Stomach smooth muscle (tissue), 2 donors: ENCODE results near the gene PLCD3.

Experiments
- H3K27ac ChIP-seq: one replicate; pipeline ENCODE4 v1.7.0; 2013; ENCODE audit warnings: mild to moderate bottlenecking, low read length, inconsistent platforms
- H3K27me3 ChIP-seq, 2 donors: one replicate each; pipeline ENCODE4 v1.7.0; 2013; ENCODE audit warnings: low read length in 2 of 2; ENCODE audit not compliant: insufficient read depth in 2 of 2, control insufficient read depth in 1 of 2
- H3K36me3 ChIP-seq, 2 donors: one replicate each; pipeline ENCODE4 v1.7.0; 2013; ENCODE audit warnings: low read length in 2 of 2; ENCODE audit not compliant: control insufficient read depth in 2 of 2, insufficient read depth in 2 of 2
- H3K4me1 ChIP-seq: one replicate; pipeline ENCODE4 v1.7.0; 2013; ENCODE audit warnings: low read length; ENCODE audit not compliant: control insufficient read depth, insufficient read depth
- H3K4me3 ChIP-seq, 2 donors: one replicate each; pipeline ENCODE4 v1.7.0; 2013; ENCODE audit warnings: low read length in 2 of 2
- H3K9ac ChIP-seq, 2 donors: one replicate each; pipeline ENCODE4 v1.7.0; 2013; ENCODE audit warnings: low read length in 2 of 2, mild to moderate bottlenecking in 1 of 2
- H3K9me3 ChIP-seq, 2 donors: one replicate each; pipeline ENCODE4 v1.7.0; 2013; ENCODE audit warnings: low read length in 2 of 2; ENCODE audit not compliant: control insufficient read depth in 2 of 2
- donor health status: healthy.
- donor health status: Pancreatic carcinoma.

The PLCD3 gene

DNA sequence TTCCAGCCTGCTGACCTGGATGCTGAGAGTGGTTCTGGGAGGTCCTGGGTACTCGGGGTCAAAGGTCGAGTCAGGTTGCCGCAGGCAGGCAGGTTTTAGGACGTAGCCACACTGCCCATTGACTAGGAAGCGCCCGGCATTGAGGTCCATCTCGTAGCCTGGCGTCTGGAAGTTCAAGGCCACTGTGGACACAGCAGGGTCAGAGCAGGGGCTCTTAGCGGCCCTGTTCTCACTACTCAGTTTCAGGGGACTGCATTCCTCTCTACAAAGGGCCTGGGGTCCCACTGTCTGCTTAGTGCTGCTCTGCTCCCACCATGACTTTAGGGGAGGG, 18.9 kb downstream of the PLCD3 start:
- Histone ChIP-seq H3K9me3 (no peaks in the 10 kb centered on the region), H3K36me3 (peaks cover 1 to 18% of the 10 kb centered on the region in 2 donors), H3K9ac (no peak overlapping the region), H3K27me3 (no peaks in the 10 kb centered on the region), H3K4me1 (peaks cover 26% of the 10 kb centered on the region), H3K27ac (peak overlapping the region; percentile 49), H3K4me3 (no peak overlapping the region)

DNA sequence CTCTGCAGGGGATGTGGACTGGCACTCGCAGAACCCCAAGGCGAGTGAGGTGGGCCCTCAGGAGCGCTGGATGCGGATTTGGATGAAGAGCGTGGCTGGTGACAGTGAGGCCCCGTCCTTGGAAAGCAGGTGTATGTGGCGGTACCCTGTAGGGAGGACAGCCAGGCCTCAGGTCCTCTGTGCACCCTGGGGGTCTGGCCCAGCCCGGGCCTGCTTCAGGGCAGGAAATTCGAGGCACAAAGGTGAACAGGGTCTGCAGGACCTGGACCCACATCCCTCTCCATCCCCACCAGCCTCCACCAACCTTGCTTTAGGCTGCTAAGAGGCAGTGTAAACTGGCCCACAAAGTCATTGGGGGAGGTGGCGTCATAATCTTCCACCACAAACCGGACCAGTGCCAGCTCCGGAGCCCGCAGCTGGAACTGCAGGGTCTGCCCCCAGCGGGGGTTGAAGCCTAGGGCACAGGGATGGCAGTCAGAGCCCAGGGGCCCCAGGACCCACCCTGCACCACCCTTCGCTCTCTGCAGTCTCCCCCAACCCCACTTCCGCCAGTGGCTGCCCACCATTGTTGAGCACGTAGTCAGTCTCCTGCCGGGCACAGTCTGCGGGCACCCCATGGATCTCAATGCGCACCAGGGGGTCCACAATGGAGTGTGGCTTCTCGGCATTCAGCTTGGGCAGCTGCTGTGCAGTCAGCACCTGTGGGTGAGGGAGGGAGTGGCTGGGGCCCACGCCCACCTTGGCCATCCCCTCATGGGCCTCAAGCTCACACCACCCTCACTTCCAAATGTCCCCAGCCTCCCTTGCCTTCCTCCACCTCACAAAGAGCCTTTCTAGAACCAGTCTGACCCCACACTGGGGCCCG, 19.5 kb downstream of the PLCD3 start:
- Histone ChIP-seq H3K9me3 (no peaks in the 10 kb centered on the region), H3K4me1 (peaks cover 30% of the 10 kb centered on the region), H3K27ac (peak overlapping the region; percentile 88), H3K36me3 (peaks cover 4 to 16% of the 10 kb centered on the region in 2 donors), H3K9ac (peak overlapping the region in 1 of 2 donors; percentile 29), H3K4me3 (no peak overlapping the region), H3K27me3 (no peaks in the 10 kb centered on the region)

DNA sequence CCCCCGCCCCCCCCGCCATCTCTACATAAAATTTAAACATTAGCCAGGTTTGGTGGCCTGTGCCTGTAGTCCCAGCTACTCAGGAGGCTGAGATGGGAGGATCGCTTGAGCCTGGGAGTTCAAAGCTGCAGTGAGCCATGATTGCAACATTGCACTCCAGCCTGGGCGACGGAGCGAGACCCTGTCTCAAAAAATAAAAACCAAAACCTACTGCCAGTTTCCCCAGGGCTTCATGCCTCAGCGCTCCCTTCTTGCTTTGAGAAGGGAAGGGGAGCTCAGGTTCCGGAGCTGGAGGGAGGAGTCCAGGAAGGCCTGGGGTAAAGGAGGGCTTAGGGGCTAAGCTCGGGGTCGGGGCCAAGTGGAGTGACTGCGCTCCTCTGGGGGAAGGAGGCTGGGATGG, 20.5 kb downstream of the PLCD3 start:
- peaks cover 39% of the 10 kb centered on the region for H3K4me1 ChIP-seq

DNA sequence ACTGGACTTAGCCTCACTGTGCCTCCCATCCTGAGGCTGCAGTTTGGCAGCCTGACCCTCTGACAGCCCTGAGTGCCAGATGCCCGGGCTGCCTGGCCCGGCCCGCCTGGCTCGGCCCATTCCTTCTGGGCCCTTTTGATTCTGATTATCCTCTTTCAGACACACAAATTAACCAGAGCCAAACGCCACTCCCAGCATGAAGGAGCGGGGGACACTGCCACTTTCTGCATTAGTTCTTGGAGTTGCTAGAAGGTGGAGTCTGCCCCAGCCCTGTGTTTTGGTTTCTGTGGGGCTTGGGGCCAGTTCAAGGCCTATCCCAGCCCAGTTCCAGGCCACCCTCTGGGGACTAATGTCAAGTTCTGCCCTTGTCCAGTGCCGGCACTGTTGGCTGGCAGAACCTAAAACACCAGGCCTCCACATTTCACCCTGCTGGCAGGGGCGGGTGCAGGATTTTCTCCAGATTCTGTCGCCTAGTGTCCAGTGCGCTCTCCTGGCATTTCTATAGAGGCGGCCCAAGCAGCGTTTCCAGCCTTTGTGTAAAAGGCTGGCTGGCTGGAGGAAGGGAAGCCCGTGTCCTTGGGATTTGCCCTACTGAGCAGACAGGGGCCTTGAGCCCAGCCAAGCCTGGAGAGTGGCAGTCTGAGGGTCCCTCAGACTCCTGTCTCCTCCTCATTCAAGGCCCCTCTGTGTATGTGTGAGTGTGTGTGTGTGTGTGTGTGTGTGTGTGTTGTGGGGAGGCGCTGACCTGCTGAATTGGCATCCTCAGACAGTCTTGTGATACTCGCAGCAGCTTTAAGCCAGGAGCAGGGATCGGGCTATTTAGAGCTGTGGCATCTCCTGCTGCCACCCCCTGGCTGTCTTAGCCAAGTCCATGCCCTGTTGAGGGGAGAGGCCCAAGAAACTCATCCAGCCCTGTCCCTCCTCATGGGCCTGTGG, 21.4 kb downstream of the PLCD3 start:
- Histone ChIP-seq H3K9ac (peak overlapping the region; percentile 9 to 36), H3K36me3 (peaks cover 16 to 27% of the 10 kb centered on the region in 2 donors), H3K27me3 (no peaks in the 10 kb centered on the region), H3K27ac (peak overlapping the region; percentile 88), H3K4me3 (peak overlapping the region in 1 of 2 donors; percentile 15), H3K9me3 (no peaks in the 10 kb centered on the region), H3K4me1 (peaks cover 48% of the 10 kb centered on the region)

More for the DNA sequence above, 20.5 kb downstream of the PLCD3 start:
- Histone ChIP-seq H3K36me3 (peaks cover 10 to 18% of the 10 kb centered on the region in 2 donors), H3K9me3 (no peaks in the 10 kb centered on the region), H3K27ac (peak overlapping the region; percentile 88), H3K4me3 (no peak overlapping the region), H3K27me3 (no peaks in the 10 kb centered on the region), H3K9ac (peak overlapping the region; percentile 5 to 13)

DNA sequence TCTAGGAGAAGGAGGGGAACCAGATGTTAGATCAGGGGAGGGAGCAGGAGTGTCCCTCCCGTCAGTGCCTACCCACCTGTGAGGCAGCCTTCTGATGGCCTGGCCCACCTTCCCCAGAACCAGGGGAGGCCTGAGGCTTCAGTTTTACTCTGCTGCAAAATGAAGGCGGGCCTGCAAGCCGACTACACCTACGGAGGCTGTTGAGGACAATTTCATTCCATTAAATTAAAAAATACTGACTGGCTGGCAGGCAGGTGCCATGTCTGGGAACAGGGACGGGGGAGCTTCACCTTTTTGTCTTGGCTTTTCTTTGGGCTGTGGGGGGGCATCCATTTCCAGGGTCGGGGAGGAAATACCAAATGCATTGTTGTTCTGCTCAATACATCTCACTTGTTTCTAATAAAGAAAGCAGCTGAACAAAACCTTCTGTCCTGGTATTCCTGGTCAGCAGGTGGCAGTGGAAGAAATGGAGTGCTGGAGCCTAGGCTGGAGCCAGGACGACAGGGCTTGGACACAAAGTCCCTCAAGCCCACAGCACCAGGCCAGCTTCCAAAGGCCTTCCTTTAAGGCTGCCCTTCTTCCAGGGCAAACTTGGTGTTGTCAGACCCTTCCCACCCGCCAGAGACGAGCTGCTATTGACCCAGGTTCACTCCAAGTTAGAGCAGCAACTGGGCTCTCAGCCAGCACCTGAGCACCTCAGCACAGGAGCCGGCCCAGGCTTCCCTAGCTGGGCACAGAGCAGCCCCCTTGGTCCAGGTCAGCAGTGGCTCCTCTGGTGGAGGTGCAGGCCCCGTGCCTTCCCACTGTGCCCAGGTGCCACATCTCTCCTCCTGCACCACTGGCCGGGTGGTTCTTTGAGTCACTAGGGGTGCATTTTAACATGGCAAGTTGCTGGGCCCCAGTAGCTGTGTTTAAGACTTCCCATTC, 23.5 kb downstream of the PLCD3 start:
- peak overlapping the region; percentile 37 for H3K27ac ChIP-seq
- H3K36me3 ChIP-seq, result peaks cover 34 to 44% of the 10 kb centered on the region in 2 donors
- H3K27me3 ChIP-seq, result no peaks in the 10 kb centered on the region
- no peaks in the 10 kb centered on the region for H3K9me3 ChIP-seq
- H3K9ac ChIP-seq, result no peak overlapping the region
- H3K4me1 ChIP-seq, result peaks cover 49% of the 10 kb centered on the region
- no peak overlapping the region for H3K4me3 ChIP-seq

DNA sequence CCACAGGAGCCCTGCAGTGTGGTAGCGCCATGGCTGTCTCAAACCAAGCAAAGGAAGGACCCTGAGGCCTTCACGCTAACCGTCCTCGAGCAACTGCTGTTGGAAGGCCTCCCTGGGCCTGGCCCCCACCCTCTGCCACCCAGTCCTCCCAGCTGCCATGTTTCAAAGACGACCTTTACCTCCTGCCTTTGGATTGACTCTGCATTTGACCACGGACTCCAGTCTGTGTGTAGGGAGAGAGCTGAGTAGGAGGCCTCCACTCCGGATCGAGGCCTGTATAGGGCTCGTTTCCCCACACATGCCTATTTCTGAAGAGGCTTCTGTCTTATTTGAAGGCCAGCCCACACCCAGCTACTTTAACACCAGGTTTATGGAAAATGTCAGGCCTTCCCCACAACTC, 24.3 kb downstream of the PLCD3 start:
- Histone ChIP-seq H3K9ac (peak overlapping the region in 1 of 2 donors; percentile 33), H3K36me3 (peaks cover 42 to 49% of the 10 kb centered on the region in 2 donors), H3K4me1 (peaks cover 49% of the 10 kb centered on the region), H3K27ac (peak overlapping the region; percentile 31), H3K4me3 (no peak overlapping the region), H3K27me3 (no peaks in the 10 kb centered on the region), H3K9me3 (no peaks in the 10 kb centered on the region)

DNA sequence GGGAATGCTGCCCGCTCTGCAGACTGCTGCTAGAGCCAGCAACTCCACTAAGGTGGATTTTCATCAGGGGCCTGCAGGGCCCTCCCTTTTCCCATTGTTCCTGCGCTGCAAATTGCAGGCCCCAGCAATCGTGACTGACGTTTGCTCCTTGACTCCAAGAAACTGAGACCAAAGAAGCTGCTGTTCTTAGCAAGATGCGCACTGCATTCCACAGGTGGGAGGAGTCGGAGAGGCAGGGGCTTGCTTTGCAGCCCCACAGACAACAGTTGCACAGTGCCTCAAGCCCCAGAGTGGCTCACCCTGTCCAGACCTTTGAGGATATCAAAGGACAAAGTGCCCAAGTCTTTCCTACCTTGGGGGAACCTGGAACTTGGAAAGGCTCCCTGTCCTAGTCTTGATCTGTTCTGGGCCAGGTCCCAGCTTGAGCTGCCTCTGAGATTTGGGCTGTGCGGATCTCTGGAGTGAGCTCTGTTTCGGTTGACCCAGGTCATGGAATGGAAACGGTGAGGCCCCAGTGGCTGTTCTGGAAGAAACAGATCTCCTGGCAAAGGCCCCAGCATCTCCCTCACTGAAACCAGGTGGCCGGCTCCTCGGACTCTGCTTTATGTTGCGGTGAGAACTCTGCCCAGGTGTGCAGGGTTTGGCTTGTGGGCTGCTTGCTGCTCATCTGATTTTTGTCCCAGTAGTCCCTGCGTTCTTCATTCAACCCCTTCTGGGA, 24.9 kb downstream of the PLCD3 start:
- Histone ChIP-seq H3K4me1 (peaks cover 49% of the 10 kb centered on the region), H3K27ac (peak overlapping the region; percentile 31)

DNA sequence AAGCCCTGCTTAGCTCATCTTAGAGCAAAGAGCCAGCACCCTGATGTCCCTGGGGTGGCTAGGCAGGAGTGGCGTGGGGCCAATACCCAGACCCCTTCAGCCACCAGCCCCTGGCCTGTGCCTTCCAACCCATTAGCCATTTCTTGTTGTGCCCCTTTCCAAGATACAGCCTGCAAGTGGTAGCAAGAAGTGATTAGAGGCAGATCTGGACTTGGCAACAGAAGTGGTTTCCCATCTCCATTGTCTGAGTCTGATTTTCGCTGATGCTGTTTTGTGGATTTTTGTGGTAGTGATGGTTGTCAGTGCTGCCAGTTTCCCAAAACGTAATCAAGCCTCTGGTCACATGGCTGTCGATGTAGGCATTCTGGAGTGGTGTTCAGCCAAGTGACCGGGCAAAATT, 25.7 kb downstream of the PLCD3 start:
- H3K36me3 ChIP-seq, result peaks cover 56 to 59% of the 10 kb centered on the region in 2 donors
- no peak overlapping the region for H3K4me3 ChIP-seq
- H3K27ac ChIP-seq, result peak overlapping the region; percentile 31
- H3K9ac ChIP-seq, result no peak overlapping the region
- no peaks in the 10 kb centered on the region for H3K9me3 ChIP-seq
- H3K4me1 ChIP-seq, result peaks cover 44% of the 10 kb centered on the region
- no peaks in the 10 kb centered on the region for H3K27me3 ChIP-seq

More for the DNA sequence above, 24.9 kb downstream of the PLCD3 start:
- Histone ChIP-seq H3K4me3 (no peak overlapping the region), H3K36me3 (peaks cover 48 to 50% of the 10 kb centered on the region in 2 donors), H3K9ac (no peak overlapping the region), H3K9me3 (no peaks in the 10 kb centered on the region), H3K27me3 (no peaks in the 10 kb centered on the region)

DNA sequence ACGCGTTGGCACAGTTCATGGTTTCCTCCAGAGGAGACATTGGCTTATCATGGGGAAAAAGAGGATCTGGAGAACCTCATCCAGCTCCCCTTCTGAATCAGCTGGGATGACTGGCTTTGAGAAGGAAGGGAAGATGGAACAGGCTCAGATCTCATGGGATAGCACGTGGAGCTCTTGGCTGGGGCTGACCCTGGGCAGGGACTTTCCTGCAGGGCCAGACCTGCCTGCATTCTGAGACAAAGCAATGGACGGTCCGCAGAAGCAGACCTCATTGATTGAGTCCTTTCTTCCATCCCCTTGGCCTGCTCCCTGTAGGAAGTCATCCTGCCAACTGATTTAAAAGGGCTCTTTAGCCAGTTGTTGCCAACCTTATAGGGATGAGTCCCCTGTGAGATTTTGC, 26.2 kb downstream of the PLCD3 start:
- no peaks in the 10 kb centered on the region for H3K27me3 ChIP-seq
- H3K4me3 ChIP-seq, result no peak overlapping the region
- H3K9ac ChIP-seq, result no peak overlapping the region
- peak overlapping the region; percentile 11 for H3K27ac ChIP-seq
- H3K4me1 ChIP-seq, result peaks cover 39% of the 10 kb centered on the region
- H3K36me3 ChIP-seq, result peaks cover 57 to 60% of the 10 kb centered on the region in 2 donors
- no peaks in the 10 kb centered on the region for H3K9me3 ChIP-seq
